ENCODE measurements around the gene VPS35L. TPM values are rescaled to one million over a fixed set of nuclear protein-coding genes. Genes with fewer than 3 reads are reported as not detected.

VPS35L gene
- total and polyA plus RNA-seq, 2 experiments from 2014 or later = 47.5 to 52.8 TPM

- H3K36me3 ChIP-seq (replicated peaks; ENCODE audit: insufficient read depth, low read depth) = no peaks in the 10 kb centered on the region
- no peak overlapping the region for H3K4me3 ChIP-seq
- no peak for TF ChIP-seq EZH2phosphoT487 (IDR thresholded peaks at IDR 0.05; ENCODE audit: low read depth, severe bottlenecking, unreplicated experiment)
- no peak for DNase-seq (ENCODE audit: low spot score)
- H3K27ac ChIP-seq = no peak overlapping the region
- H4K20me1 ChIP-seq (ENCODE audit: insufficient read depth, poor library complexity, severe bottlenecking) = no peaks in the 10 kb centered on the region
- no peaks in the 10 kb centered on the region for H3K27me3 ChIP-seq
- H3K79me2 ChIP-seq = no peaks in the 10 kb centered on the region
- no peaks in the 10 kb centered on the region for H3K9me2 ChIP-seq (replicated peaks; ENCODE audit: insufficient read depth)
- no peaks in the 10 kb centered on the region for H3K9me3 ChIP-seq (ENCODE audit: low read depth)
- no peaks in the 10 kb centered on the region for H3K4me1 ChIP-seq (ENCODE audit: insufficient read depth)
- 97% methylated on average over 4 of the region's 4 CpGs for whole genome bisulfite sequencing (ENCODE audit: low lambda C conversion rate, missing lambda C conversion rate)
- no peak overlapping the region for H3K4me2 ChIP-seq
- no peak overlapping the region for H2AFZ ChIP-seq
Observed at GRCh38 chr16:19604911-19605310, 49.4 kb downstream of the VPS35L start.

GRCh38 chr16:19605701-19606100, 50.2 kb downstream of the VPS35L start:
- Histone ChIP-seq H3K9me3 (ENCODE audit: low read depth) (no peaks in the 10 kb centered on the region), H3K36me3 (replicated peaks; ENCODE audit: insufficient read depth, low read depth) (no peaks in the 10 kb centered on the region), H3K27me3 (no peaks in the 10 kb centered on the region), H3K9me2 (replicated peaks; ENCODE audit: insufficient read depth) (no peaks in the 10 kb centered on the region), H3K27ac (peak overlapping the region; percentile 53), H3K4me1 (ENCODE audit: insufficient read depth) (no peaks in the 10 kb centered on the region), H3K4me2 (no peak overlapping the region), H2AFZ (no peak overlapping the region), H3K4me3 (no peak overlapping the region), H3K79me2 (no peaks in the 10 kb centered on the region), H4K20me1 (ENCODE audit: insufficient read depth, poor library complexity, severe bottlenecking) (no peaks in the 10 kb centered on the region)
- TF ChIP-seq EZH2phosphoT487 (IDR thresholded peaks at IDR 0.05; ENCODE audit: low read depth, severe bottlenecking, unreplicated experiment) (no peak), CTCF (IDR thresholded peaks at IDR 0.05; ENCODE audit: poor library complexity) (no peak), EZH2 (IDR thresholded peaks at IDR 0.05; ENCODE audit: borderline replicate concordance) (no peak)
- no peak for DNase-seq (ENCODE audit: low spot score)
- WGBS (ENCODE audit: low lambda C conversion rate, missing lambda C conversion rate) = 88% methylated on average over 1 of the region's 1 CpG

- no peaks in the 10 kb centered on the region for H3K4me1 ChIP-seq (ENCODE audit: insufficient read depth)
- no peak overlapping the region for H3K4me2 ChIP-seq
- no peaks in the 10 kb centered on the region for H3K9me2 ChIP-seq (replicated peaks; ENCODE audit: insufficient read depth)
- no peaks in the 10 kb centered on the region for H3K36me3 ChIP-seq (replicated peaks; ENCODE audit: insufficient read depth, low read depth)
- H2AFZ ChIP-seq = no peak overlapping the region
- H3K4me3 ChIP-seq = no peak overlapping the region
- no peaks in the 10 kb centered on the region for H3K27me3 ChIP-seq
- H3K79me2 ChIP-seq = no peaks in the 10 kb centered on the region
- H3K9me3 ChIP-seq (ENCODE audit: low read depth) = no peaks in the 10 kb centered on the region
- peak; percentile 32 for DNase-seq (ENCODE audit: low spot score)
- peak overlapping the region; percentile 40 for H3K27ac ChIP-seq
- WGBS (ENCODE audit: low lambda C conversion rate, missing lambda C conversion rate) = 64% methylated on average over 8 of the region's 8 CpGs
- no peak for TF ChIP-seq EZH2 (IDR thresholded peaks at IDR 0.05; ENCODE audit: borderline replicate concordance)
- H4K20me1 ChIP-seq (ENCODE audit: insufficient read depth, poor library complexity, severe bottlenecking) = no peaks in the 10 kb centered on the region
Observed at GRCh38 chr16:19607616-19608280, 52.2 kb downstream of the VPS35L start.

GRCh38 chr16:19609359-19609758, 53.9 kb downstream of the VPS35L start:
- WGBS (ENCODE audit: low lambda C conversion rate, missing lambda C conversion rate) = 69% methylated on average over 5 of the region's 5 CpGs
- no peaks in the 10 kb centered on the region for H4K20me1 ChIP-seq (ENCODE audit: insufficient read depth, poor library complexity, severe bottlenecking)
- no peak overlapping the region for H2AFZ ChIP-seq
- no peak for DNase-seq (ENCODE audit: low spot score)
- TF ChIP-seq EZH2 (IDR thresholded peaks at IDR 0.05; ENCODE audit: borderline replicate concordance) (no peak), CTCF (IDR thresholded peaks at IDR 0.05; ENCODE audit: poor library complexity) (no peak), EZH2phosphoT487 (IDR thresholded peaks at IDR 0.05; ENCODE audit: low read depth, severe bottlenecking, unreplicated experiment) (no peak)
- H3K9me2 ChIP-seq (replicated peaks; ENCODE audit: insufficient read depth) = no peaks in the 10 kb centered on the region
- H3K4me3 ChIP-seq = no peak overlapping the region
- no peaks in the 10 kb centered on the region for H3K4me1 ChIP-seq (ENCODE audit: insufficient read depth)
- no peak overlapping the region for H3K4me2 ChIP-seq
- H3K27me3 ChIP-seq = no peaks in the 10 kb centered on the region
- no peaks in the 10 kb centered on the region for H3K9me3 ChIP-seq (ENCODE audit: low read depth)
- no peaks in the 10 kb centered on the region for H3K79me2 ChIP-seq
- no peak overlapping the region for H3K27ac ChIP-seq
- no peaks in the 10 kb centered on the region for H3K36me3 ChIP-seq (replicated peaks; ENCODE audit: insufficient read depth, low read depth)

Data from hepatocyte (in vitro differentiated cells).